ENCODE measurements around the gene PEF1. TPM values are rescaled to one million over a fixed set of nuclear protein-coding genes. Genes with fewer than 3 reads are reported as not detected.

Gene PEF1
- total RNA-seq, 2 experiments from 2014 or later = 56.1 to 67.7 TPM

- BruUV-seq (replicated peaks) = no TSS peak
- Histone ChIP-seq H3K4me3 (ENCODE audit: low read depth, low read length, poor library complexity, severe bottlenecking) (no peak overlapping the region), H4K20me1 (ENCODE audit: insufficient read depth, low read length) (no peaks in the 10 kb centered on the region), H3K4me1 (ENCODE audit: insufficient read depth, low read length, poor library complexity, severe bottlenecking) (no peaks in the 10 kb centered on the region), H3K79me2 (ENCODE audit: insufficient read depth, low read depth, low read length) (no peaks in the 10 kb centered on the region), H3K36me3 (ENCODE audit: insufficient read depth, low read length) (no peaks in the 10 kb centered on the region), H3K9me2 (ENCODE audit: insufficient read depth, low read length) (no peaks in the 10 kb centered on the region), H3K27ac (ENCODE audit: low read depth, low read length, poor library complexity, severe bottlenecking) (no peak overlapping the region), H3K9me3 (ENCODE audit: low read length) (no peaks in the 10 kb centered on the region), H2AFZ (ENCODE audit: low read length) (no peak overlapping the region), H3K4me2 (ENCODE audit: low read length) (no peak overlapping the region)
- no peak for DNase-seq (ENCODE audit: low spot score)
- ChIA-PET POLR2A (no interaction called here), CTCF (ENCODE audit: unreplicated experiment) (no interaction called here)
- intact Hi-C loops (cut with micrococcal nuclease; ENCODE audit: unreplicated experiment) = no loop called here
- TF ChIP-seq EZH2phosphoT487 (IDR thresholded peaks at IDR 0.05; ENCODE audit: borderline replicate concordance, low read depth, low read length) (no peak), CTCF (conservative IDR thresholded peaks at IDR 0.05; ENCODE audit: low read length) (no peak)
Measured at GRCh38 chr1:31685795-31686194, 41.1 kb upstream of the PEF1 start.

- no TSS peak for BruUV-seq (replicated peaks)
- Histone ChIP-seq H4K20me1 (ENCODE audit: insufficient read depth, low read length) (no peaks in the 10 kb centered on the region), H3K4me3 (ENCODE audit: low read depth, low read length, poor library complexity, severe bottlenecking) (no peak overlapping the region), H3K4me1 (ENCODE audit: insufficient read depth, low read length, poor library complexity, severe bottlenecking) (no peaks in the 10 kb centered on the region), H3K79me2 (ENCODE audit: insufficient read depth, low read depth, low read length) (no peaks in the 10 kb centered on the region), H3K9me2 (ENCODE audit: insufficient read depth, low read length) (no peaks in the 10 kb centered on the region), H3K9me3 (ENCODE audit: low read length) (no peaks in the 10 kb centered on the region), H3K4me2 (ENCODE audit: low read length) (no peak overlapping the region), H2AFZ (ENCODE audit: low read length) (no peak overlapping the region), H3K36me3 (ENCODE audit: insufficient read depth, low read length) (no peaks in the 10 kb centered on the region), H3K27ac (ENCODE audit: low read depth, low read length, poor library complexity, severe bottlenecking) (no peak overlapping the region)
- ChIA-PET POLR2A (no interaction called here), CTCF (ENCODE audit: unreplicated experiment) (no interaction called here)
- intact Hi-C loops (cut with micrococcal nuclease; ENCODE audit: unreplicated experiment) = no loop called here
- peak; percentile 18 for DNase-seq (ENCODE audit: low spot score)
- TF ChIP-seq CTCF (conservative IDR thresholded peaks at IDR 0.05; ENCODE audit: low read length) = peak; percentile 50
- no peak for TF ChIP-seq EZH2phosphoT487 (IDR thresholded peaks at IDR 0.05; ENCODE audit: borderline replicate concordance, low read depth, low read length)
Measured at GRCh38 chr1:31683997-31684396, 39.3 kb upstream of the PEF1 start.

- Histone ChIP-seq H3K27ac (ENCODE audit: low read depth, low read length, poor library complexity, severe bottlenecking) (no peak overlapping the region), H4K20me1 (ENCODE audit: insufficient read depth, low read length) (no peaks in the 10 kb centered on the region), H3K36me3 (ENCODE audit: insufficient read depth, low read length) (no peaks in the 10 kb centered on the region), H3K4me1 (ENCODE audit: insufficient read depth, low read length, poor library complexity, severe bottlenecking) (no peaks in the 10 kb centered on the region), H3K9me2 (ENCODE audit: insufficient read depth, low read length) (no peaks in the 10 kb centered on the region), H3K4me3 (ENCODE audit: low read depth, low read length, poor library complexity, severe bottlenecking) (no peak overlapping the region), H3K9me3 (ENCODE audit: low read length) (no peaks in the 10 kb centered on the region), H3K79me2 (ENCODE audit: insufficient read depth, low read depth, low read length) (no peaks in the 10 kb centered on the region), H2AFZ (ENCODE audit: low read length) (no peak overlapping the region), H3K4me2 (ENCODE audit: low read length) (no peak overlapping the region)
- CTCF ChIA-PET (ENCODE audit: unreplicated experiment) = no interaction called here
- POLR2A ChIA-PET = no interaction called here
- no peak for TF ChIP-seq EZH2phosphoT487 (IDR thresholded peaks at IDR 0.05; ENCODE audit: borderline replicate concordance, low read depth, low read length)
- TF ChIP-seq CTCF (conservative IDR thresholded peaks at IDR 0.05; ENCODE audit: low read length) = no peak
- intact Hi-C loops (cut with micrococcal nuclease; ENCODE audit: unreplicated experiment) = no loop called here
- BruUV-seq (replicated peaks) = no TSS peak
- DNase-seq (ENCODE audit: low spot score) = no peak
Measured at GRCh38 chr1:31681415-31681814, 36.7 kb upstream of the PEF1 start.

Data from OCI-LY7 (cell line).